GM12891 (cell line): Measurements from ENCODE around the gene SRPK3.

ENCODE experiments used
- POLR2A ChIP-seq: IDR thresholded peaks from 2 replicates; pipeline ENCODE4 v1.6.1; 2011; ENCODE audit warnings: low read depth, low read length, control low read depth
- POLR2AphosphoS5 ChIP-seq: IDR thresholded peaks from 2 replicates; pipeline ENCODE4 v1.6.1; 2011; ENCODE audit warnings: low read depth, low read length, control low read depth
- TAF1 ChIP-seq: IDR thresholded peaks from 2 replicates; pipeline ENCODE4 v1.6.1; 2011; ENCODE audit warnings: low read depth, low read length, control low read depth

DNA sequence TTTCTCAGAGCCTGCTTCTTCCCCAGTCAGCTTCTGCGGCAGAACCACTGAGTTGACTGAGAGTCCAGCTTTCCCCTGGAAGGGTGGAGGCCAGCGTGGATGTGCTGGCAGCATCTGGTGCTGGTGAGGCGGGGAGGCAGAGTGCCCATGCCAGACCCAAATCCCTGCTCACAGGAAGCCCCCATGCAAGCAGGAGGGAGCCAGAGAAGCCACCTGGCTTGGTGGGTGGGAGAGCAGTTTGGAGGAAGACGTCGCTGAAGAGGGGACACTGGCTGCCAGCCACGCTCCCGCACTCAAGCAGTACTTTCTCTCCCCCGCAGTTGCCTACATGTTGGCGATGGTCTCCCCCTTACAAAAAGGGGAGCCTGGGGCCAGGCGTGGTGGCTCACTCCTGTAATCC, 43.5 kb downstream of the SRPK3 start:
- TF ChIP-seq POLR2A: no peak
- TF ChIP-seq TAF1: no peak
- no peak for TF ChIP-seq POLR2AphosphoS5
